Testis (tissue), 5 donors: ENCODE results near the gene S1PR1. TPM values are rescaled to one million over a fixed set of nuclear protein-coding genes. Genes with fewer than 3 reads are reported as not detected.
A peak's percentile ranks its signal among the peaks of the same experiment; 100 is the strongest.
"Not testable (repeated sequence)": the region's sequence is repeated elsewhere in the genome, so short reads cannot be mapped to it uniquely, and the experiment has no call there.

Source experiments
- DNase-seq: peaks from one replicate; pipeline ENCODE4 v3.0.0-alpha.2; 2019
- H3K27ac ChIP-seq, 2 donors: fragments of 200-600 bp; sonication (generic); one replicate each; pipeline ENCODE4 v1.5.1; 2019
- H3K27me3 ChIP-seq: fragments of 200-600 bp; sonication (generic); one replicate; pipeline ENCODE4 v1.5.1; 2019
- H3K36me3 ChIP-seq: fragments of 200-600 bp; sonication (generic); one replicate; pipeline ENCODE4 v1.5.1; 2017; ENCODE audit warnings: low read depth; ENCODE audit errors: missing control alignments
- H3K4me1 ChIP-seq: fragments of 200-600 bp; sonication (generic); one replicate; pipeline ENCODE4 v1.5.1; 2019
- H3K4me3 ChIP-seq, 2 donors: fragments of 200-600 bp; sonication (generic); one replicate each; pipeline ENCODE4 v1.5.1; 2017 to 2019
- H3K9me3 ChIP-seq: fragments of 200-600 bp; sonication (generic); one replicate; pipeline ENCODE4 v1.5.1; 2017
- POLR2A ChIP-seq: fragments of 450-650 bp; IDR thresholded peaks from one replicate; pipeline ENCODE4 v1.6.1; 2017; ENCODE audit warnings: antibody characterized with exemption, mild to moderate bottlenecking, moderate library complexity
- WGBS, 2 donors: methylation state at CpG; one replicate each; pipeline ENCODE4 v1.1.5; 2018; 5-methylcytosine and 5-hydroxymethylcytosine counted together
- intact Hi-C: fragments of 100-400 bp; cut with DNase I; formaldehyde crosslinking; loops from one replicate; pipeline ENCODE4 v1.15.1; 2023; ENCODE audit warnings: low total_unique reads
- long read RNA-seq, 2 donors: transcript quantifications; one replicate each; lab custom pipeline, GENCODE V29; 2026
- polyA plus RNA-seq: library from polyadenylated mRNA; stranded (reverse); fragments of 350-450 nt; fragmentation: Illumina TruSeq; extraction: RNeasy Lipid Tissue Mini Kit (QIAGEN cat#74804); gene quantifications from one replicate; pipeline ENCODE4 v1.2.3, GENCODE V29; 2014; ENCODE audit warnings: low read depth, low replicate concordance; ENCODE audit not compliant: insufficient read depth
- total RNA-seq, 2 donors: library from RNA; depleted of rRNA; stranded (reverse); fragments of >200 nt; gene quantifications; one replicate each; pipeline ENCODE4 v1.2.3, GENCODE V29; 2016
- TF ChIP-seq, protein P1 (sequence below), 3 experiments: fragments of 450-650 bp in 2 of 3; fragments of 200-600 bp in 1 of 3; sonication (generic) in 1 of 3; IDR thresholded peaks; one replicate each; pipeline ENCODE4 v1.5.1; 2016 to 2019; ENCODE audit warnings: antibody characterized with exemption in 3 of 3, mild to moderate bottlenecking in 2 of 3, moderate library complexity in 1 of 3

S1PR1 gene
- total RNA-seq (10 to 100 TPM in 1 of 2 donors, 1 to 10 TPM in 1; 6.4 to 11.5 TPM), polyA plus RNA-seq (9.3 TPM)
- long read RNA-seq, donor 1, transcript S1PR1-201 (2 exons, 2,909 nt): major isoform, 7 of 7 reads
- long read RNA-seq, donor 1, partial matches to known transcripts: 0 of 7 reads
- long read RNA-seq, donor 1, other reads (novel, unspliced or antisense): 0 of 7 reads
- long read RNA-seq, donor 2, transcript S1PR1-201 (2 exons, 2,909 nt): major isoform, 5 of 5 reads
- long read RNA-seq, donor 2, partial matches to known transcripts: 0 of 5 reads
- long read RNA-seq, donor 2, other reads (novel, unspliced or antisense): 0 of 5 reads

- intact Hi-C loops: no loop called here
- H3K27ac ChIP-seq: peak within 1 kb of the TSS; percentile 55 to 62
- H3K4me1 ChIP-seq: peaks cover 12% of the 10 kb centered on the region
- DNase-seq: peak; percentile 42
- H3K36me3 ChIP-seq: no peaks in the 10 kb centered on the region
- H3K9me3 ChIP-seq: no peaks in the 10 kb centered on the region
- peak within 1 kb of the TSS; percentile 49 to 60 for H3K4me3 ChIP-seq
- WGBS, 2 donors: 0% methylated on average over 34 to 46 of the region's 46 CpGs
- no peak for TF ChIP-seq POLR2A
- TF ChIP-seq, protein P1, sequence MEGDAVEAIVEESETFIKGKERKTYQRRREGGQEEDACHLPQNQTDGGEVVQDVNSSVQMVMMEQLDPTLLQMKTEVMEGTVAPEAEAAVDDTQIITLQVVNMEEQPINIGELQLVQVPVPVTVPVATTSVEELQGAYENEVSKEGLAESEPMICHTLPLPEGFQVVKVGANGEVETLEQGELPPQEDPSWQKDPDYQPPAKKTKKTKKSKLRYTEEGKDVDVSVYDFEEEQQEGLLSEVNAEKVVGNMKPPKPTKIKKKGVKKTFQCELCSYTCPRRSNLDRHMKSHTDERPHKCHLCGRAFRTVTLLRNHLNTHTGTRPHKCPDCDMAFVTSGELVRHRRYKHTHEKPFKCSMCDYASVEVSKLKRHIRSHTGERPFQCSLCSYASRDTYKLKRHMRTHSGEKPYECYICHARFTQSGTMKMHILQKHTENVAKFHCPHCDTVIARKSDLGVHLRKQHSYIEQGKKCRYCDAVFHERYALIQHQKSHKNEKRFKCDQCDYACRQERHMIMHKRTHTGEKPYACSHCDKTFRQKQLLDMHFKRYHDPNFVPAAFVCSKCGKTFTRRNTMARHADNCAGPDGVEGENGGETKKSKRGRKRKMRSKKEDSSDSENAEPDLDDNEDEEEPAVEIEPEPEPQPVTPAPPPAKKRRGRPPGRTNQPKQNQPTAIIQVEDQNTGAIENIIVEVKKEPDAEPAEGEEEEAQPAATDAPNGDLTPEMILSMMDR (IDR thresholded peaks at IDR 0.05): no peak
- H3K27me3 ChIP-seq: no peaks in the 10 kb centered on the region
Measured at GRCh38 chr1:101236516-101237228, at the start of gene S1PR1. Gene S1PR1 (plus strand): TSS chr1:101237019. CDS start chr1:101238985, 1,966 bp downstream.

GRCh38 chr1:101187297-101187696 lies 49.5 kb upstream of the S1PR1 start:
- Histone ChIP-seq H3K36me3 (no peaks in the 10 kb centered on the region), H3K4me1 (no peaks in the 10 kb centered on the region), H3K4me3 (no peak overlapping the region), H3K27me3 (no peaks in the 10 kb centered on the region), H3K27ac (no peak overlapping the region), H3K9me3 (no peaks in the 10 kb centered on the region)
- no peak for DNase-seq
- intact Hi-C loops: no loop called here
- no peak for TF ChIP-seq POLR2A
- TF ChIP-seq, protein P1 (IDR thresholded peaks at IDR 0.05): no peak

DNA sequence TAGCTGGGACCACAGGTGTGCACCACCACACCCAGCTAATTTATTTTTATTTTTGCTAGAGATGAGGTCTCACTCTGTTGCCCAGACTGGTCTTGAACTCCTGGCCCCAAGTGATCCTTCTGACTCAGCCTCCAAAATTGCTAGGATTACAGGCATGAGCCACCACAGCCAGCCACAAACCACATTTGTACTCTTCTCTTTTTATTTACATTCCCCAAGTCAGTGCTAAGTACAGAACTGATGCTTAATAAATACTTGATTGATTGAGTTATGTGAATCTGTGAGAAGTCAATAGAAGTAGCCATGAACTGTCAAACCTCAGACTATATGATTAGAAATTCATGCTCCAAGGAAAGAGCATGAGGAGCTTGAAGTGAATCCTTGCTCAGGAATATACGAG lies 48.5 kb upstream of the S1PR1 start:
- H3K4me3 ChIP-seq: no peak overlapping the region
- no peaks in the 10 kb centered on the region for H3K27me3 ChIP-seq
- intact Hi-C loops: no loop called here
- H3K4me1 ChIP-seq: no peaks in the 10 kb centered on the region
- H3K9me3 ChIP-seq: no peaks in the 10 kb centered on the region
- no peaks in the 10 kb centered on the region for H3K36me3 ChIP-seq
- DNase-seq: no peak
- TF ChIP-seq POLR2A: no peak
- TF ChIP-seq, protein P1 (IDR thresholded peaks at IDR 0.05): no peak
- WGBS, 2 donors: 84 to 88% methylated on average over 1 of the region's 1 CpG
- H3K27ac ChIP-seq: no peak overlapping the region

DNA sequence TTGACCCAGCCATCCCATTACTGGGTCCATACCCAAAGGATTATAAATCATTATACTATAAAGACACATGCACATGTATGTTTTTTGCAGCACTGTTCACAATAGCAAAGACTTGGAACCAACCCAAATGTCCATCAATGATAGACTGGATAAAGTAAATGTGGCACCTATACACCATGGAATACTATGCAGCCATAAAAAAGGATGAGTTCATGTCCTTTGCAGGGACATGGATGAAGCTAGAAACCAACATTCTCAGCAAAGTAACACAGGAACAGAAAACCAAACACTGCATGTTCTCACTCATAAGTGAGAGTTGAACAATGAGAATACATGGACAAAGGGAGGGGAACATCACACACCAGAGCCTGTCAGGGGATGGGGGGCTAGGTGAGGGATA lies 47.9 kb upstream of the S1PR1 start:
- H3K4me1 ChIP-seq, H3K27ac ChIP-seq, H3K9me3 ChIP-seq, H3K27me3 ChIP-seq, intact Hi-C loops, H3K36me3 ChIP-seq, H3K4me3 ChIP-seq, DNase-seq: not testable (repeated sequence)

- DNase-seq: no peak
- Histone ChIP-seq H3K4me1 (no peaks in the 10 kb centered on the region), H3K27me3 (no peaks in the 10 kb centered on the region), H3K27ac (no peak overlapping the region), H3K9me3 (no peaks in the 10 kb centered on the region), H3K36me3 (no peaks in the 10 kb centered on the region), H3K4me3 (no peak overlapping the region)
- intact Hi-C loops: no loop called here
- no peak for TF ChIP-seq POLR2A
- TF ChIP-seq, protein P1 (IDR thresholded peaks at IDR 0.05): no peak
- 70 to 76% methylated on average over 4 of the region's 4 CpGs for WGBS, 2 donors
Measured at GRCh38 chr1:101190441-101190840, 46.4 kb upstream of the S1PR1 start.
